Endothelial cell of coronary artery (primary cell): ENCODE results near the gene PSMA1. TPM values are rescaled to one million over a fixed set of nuclear protein-coding genes. Genes with fewer than 3 reads are reported as not detected.

Source experiments
- total RNA-seq: library from RNA; depleted of rRNA; stranded (reverse); fragments of >200 nt; gene quantifications from 2 replicates; pipeline ENCODE4 v1.2.3, GENCODE V29; 2014

Gene PSMA1
- 172 and 196 TPM in 2 replicates for total RNA-seq

GRCh38 chr11:14519917-14520746 lies at the start of gene PSMA1:
PSMA1 (minus strand) TSS chr11:14520386; CDS start chr11:14520299, 87 bp downstream.

GRCh38 chr11:14499560-14500180 lies 20.5 kb downstream of the PSMA1 start, which contains the start of gene COPB1:
COPB1 (minus strand) TSS chr11:14499811; CDS start chr11:14498928, 883 bp downstream.

Other genes starting within 250 kb of the PSMA1 start
- 77.4 and 112 TPM in 2 replicates for gene RRAS2, start 161.2 kb downstream of the PSMA1 start, total RNA-seq
- 273 and 299 TPM in 2 replicates for gene COPB1, start 20.6 kb downstream of the PSMA1 start, total RNA-seq
- 0.66 and 1.4 TPM in 2 replicates for gene PDE3B, start 123.4 kb upstream of the PSMA1 start, total RNA-seq